K562 (cell line): ENCODE measurements around the gene AASS. TPM values are rescaled to one million over a fixed set of nuclear protein-coding genes. Genes with fewer than 3 reads are reported as not detected.

Experiments
- ATAC-seq: fragments of 200-7000 bp; cut with Tn5 transposase; 3 replicates; pipeline ENCODE4 v1.9.1; 2020; ENCODE audit warnings: moderate library complexity
- BruUV-seq: library from RNA; stranded (reverse); fragments of 400-500 nt; replicated peaks from 2 replicates; lab custom pipeline; 2021; lab: Mats Ljungman, UMichigan
- CTCF ChIA-PET: fragments of 300-600 bp; formaldehyde crosslinking; extraction: SDS; loops from one replicate; lab custom pipeline; 2021; ENCODE audit warnings: low intra/inter-chr PET ratio; lab: Yijun Ruan, JAX
- POLR2A ChIA-PET: fragments of 300-600, 350-650 bp; sonication (Branson Sonifier 250); formaldehyde crosslinking; extraction: SDS; loops from one replicate; lab custom pipeline; 2021; ENCODE audit warnings: antibody characterized with exemption, inconsistent platforms; lab: Yijun Ruan, JAX
- DNase-seq, 4 experiments: peaks; one replicate each; pipeline versions ENCODE4 v3.0.0 to v3.0.0-alpha.2; 2011 to 2018; ENCODE audit warnings: low spot score in 3 of 4, mixed read lengths in 3 of 4; ENCODE audit errors: extremely low read depth in 1 of 4
- FAIRE-seq: peaks from 2 replicates; lab custom pipeline; 2011; peaks lifted over from hg19 to GRCh38; lab: Jason Lieb, UNC
- H2AFZ ChIP-seq: 2 replicates; pipeline ENCODE4 v1.6.0; 2011; ENCODE audit warnings: low read depth, low read length, control low read depth, inconsistent platforms
- H3K27ac ChIP-seq: fragments of 200-600 bp; 3 replicates; pipeline ENCODE4 v1.8.0; 2011; ENCODE audit warnings: low read depth, mild to moderate bottlenecking, control low read depth, inconsistent platforms, low read length, moderate library complexity, mixed read lengths; ENCODE audit errors: extremely low read depth
- H3K27me3 ChIP-seq, 2 experiments: fragments of 300-600 bp in 1 of 2; 2 replicates in 1 of 2; 3 replicates in 1 of 2; pipeline versions ENCODE4 v1.6.0 to v1.8.0; 2011; ENCODE audit warnings: inconsistent platforms in 2 of 2, low read length in 2 of 2, mild to moderate bottlenecking in 1 of 2, mixed read lengths in 1 of 2, moderate library complexity in 1 of 2; ENCODE audit not compliant: control insufficient read depth in 2 of 2, insufficient read depth in 2 of 2
- H3K36me3 ChIP-seq: fragments of 300-600 bp; 3 replicates; pipeline ENCODE4 v1.8.0; 2011; ENCODE audit warnings: mild to moderate bottlenecking, low read length, inconsistent platforms; ENCODE audit not compliant: control insufficient read depth, insufficient read depth
- H3K4me1 ChIP-seq, 2 experiments: fragments of 200-600 bp in 1 of 2; replicated peaks in 1 of 2; 2 replicates in 1 of 2; 3 replicates in 1 of 2; pipeline versions ENCODE4 v1.5.1 to v1.8.0; 2011; ENCODE audit warnings: inconsistent platforms in 2 of 2, low read length in 2 of 2, mild to moderate bottlenecking in 1 of 2, mixed read lengths in 1 of 2, moderate library complexity in 1 of 2; ENCODE audit not compliant: control insufficient read depth in 2 of 2, insufficient read depth in 2 of 2
- H3K4me2 ChIP-seq: 2 replicates; pipeline ENCODE4 v1.6.1; 2011; ENCODE audit warnings: low read length, control low read depth, inconsistent platforms, mixed read lengths; ENCODE audit not compliant: insufficient read depth
- H3K4me3 ChIP-seq: fragments of 200-600 bp; sonication (generic), shearing (Covaris generic); 2 replicates; pipeline ENCODE4 v1.5.1; 2016; ENCODE audit warnings: control low read depth, inconsistent platforms
- H3K79me2 ChIP-seq: fragments of 200-600 bp; 3 replicates; pipeline ENCODE4 v1.8.0; 2011; ENCODE audit warnings: low read length, inconsistent platforms; ENCODE audit not compliant: control insufficient read depth, insufficient read depth
- H3K9ac ChIP-seq, 2 experiments: 2 replicates each; pipeline versions ENCODE4 v1.6.0 to v1.6.1; 2011; ENCODE audit warnings: low read depth in 2 of 2, low read length in 2 of 2, control low read depth in 1 of 2, inconsistent platforms in 1 of 2, mild to moderate bottlenecking in 1 of 2, mixed read lengths in 1 of 2; ENCODE audit not compliant: insufficient read depth in 1 of 2
- H3K9me1 ChIP-seq: one replicate; pipeline ENCODE4 v1.6.0; 2011; ENCODE audit warnings: inconsistent platforms, mild to moderate bottlenecking, low read length, moderate library complexity; ENCODE audit not compliant: control insufficient read depth, insufficient read depth
- H3K9me3 ChIP-seq: replicated peaks from 2 replicates; pipeline ENCODE4 v1.5.1; 2011; ENCODE audit warnings: low read depth, low read length, inconsistent platforms; ENCODE audit not compliant: control insufficient read depth, insufficient read depth
- H4K20me1 ChIP-seq: replicated peaks from 2 replicates; pipeline ENCODE4 v1.6.1; 2011; ENCODE audit warnings: low read length, inconsistent platforms, mixed read lengths; ENCODE audit not compliant: control insufficient read depth, insufficient read depth
- FOS ChIP-seq: IDR thresholded peaks from 3 replicates; pipeline ENCODE4 v1.6.1; 2011; ENCODE audit not compliant: insufficient read length; ENCODE audit errors: extremely low read depth
- HMGXB4 ChIP-seq: sonication (generic); formaldehyde crosslinking; IDR thresholded peaks from 2 replicates; pipeline ENCODE4 v1.8.1; 2023; ENCODE audit warnings: mild to moderate bottlenecking, missing genetic modification reagents
- MED1 ChIP-seq: sonication (generic); formaldehyde crosslinking; IDR thresholded peaks from 2 replicates; pipeline ENCODE4 v1.8.1; 2023; ENCODE audit warnings: missing genetic modification reagents, borderline replicate concordance
- MGA ChIP-seq: fragments of 450-650 bp; IDR thresholded peaks from 2 replicates; pipeline ENCODE4 v1.6.1; 2016; ENCODE audit warnings: mild to moderate bottlenecking, moderate library complexity
- PHTF2 ChIP-seq: fragments of 250-450 bp; sonication (Bioruptor Pico); IDR thresholded peaks from 2 replicates; pipeline ENCODE4 v1.5.0; 2021; ENCODE audit warnings: mild to moderate bottlenecking
- SIN3A ChIP-seq, 2 experiments: fragments of 150-350 bp in 1 of 2; IDR thresholded peaks; 2 replicates each; pipeline ENCODE4 v1.6.1; 2011 to 2016; ENCODE audit warnings: borderline replicate concordance in 2 of 2, low read depth in 2 of 2, low read length in 2 of 2, mild to moderate bottlenecking in 2 of 2, moderate library complexity in 2 of 2; ENCODE audit not compliant: control insufficient read depth in 1 of 2
- SMAD2 ChIP-seq: fragments of 150-350 bp; IDR thresholded peaks from 2 replicates; pipeline ENCODE4 v1.6.1; 2014; ENCODE audit warnings: low read depth, mild to moderate bottlenecking, low read length
- SP1 ChIP-seq: sonication (generic); formaldehyde crosslinking; IDR thresholded peaks from 2 replicates; pipeline ENCODE4 v1.8.1; 2022; ENCODE audit warnings: mild to moderate bottlenecking, missing genetic modification reagents
- ZFP36 ChIP-seq: fragments of 150-350 bp; IDR thresholded peaks from 2 replicates; pipeline ENCODE4 v1.6.1; 2018; ENCODE audit warnings: low read length, low read depth; ENCODE audit not compliant: partially characterized antibody
- WGBS: fragments of 100-300 bp; shearing (Covaris generic); methylation state at CpG from one replicate; pipeline ENCODE4 v1.1.6; 2016; ENCODE audit warnings: low coverage, mixed read lengths; ENCODE audit not compliant: insufficient coverage; ENCODE audit errors: missing lambda C conversion rate; 5-methylcytosine and 5-hydroxymethylcytosine counted together
- in situ Hi-C: fragments of 300-500 bp; cut with MboI; formaldehyde crosslinking; loops from 4 replicates; pipeline ENCODE4 v1.15.0; 2018; ENCODE audit warnings: inconsistent platforms, mixed read lengths
- intact Hi-C: fragments of 100-400 bp; cut with micrococcal nuclease; formaldehyde crosslinking; loops from 2 replicates; pipeline ENCODE4 v1.14.2; 2022
- polyA plus RNA-seq, 8 experiments: library from polyadenylated mRNA; depleted of rRNA in 4 of 8; stranded (reverse) in 5 of 8; unstranded in 3 of 8; fragments of >200 nt; fragmentation: Nextera tagmentation in 2 of 8; fragmentation: Illumina TruSeq in 1 of 8; extraction: Ambion mirVana in 2 of 8; extraction: Trizol in 1 of 8; gene quantifications; 2 replicates each; pipeline versions ENCODE4 v1.2.1 to v1.2.3, GENCODE V29; 2011 to 2014; ENCODE audit warnings: inconsistent platforms in 1 of 8, missing spikeins in 1 of 8
- total RNA-seq, 7 experiments: library from RNA; depleted of rRNA in 6 of 7; stranded (reverse); fragments of >200 nt in 6 of 7; fragmentation: Illumina TruSeq in 2 of 7; extraction: Trizol in 2 of 7; gene quantifications; 2 replicates each; pipeline versions ENCODE4 v1.2.1 to v1.2.3, GENCODE V29; 2011 to 2021; ENCODE audit warnings: low replicate concordance in 1 of 7

The AASS gene
- total and polyA plus RNA-seq, 9 of the 15 experiments (the other 6 are each of a cell fraction or from before 2014, with no cell fraction given) = 0.04 to 0.38 (median 0.07) TPM; not detected in 6

- ChIA-PET POLR2A (no interaction called here), CTCF (no interaction called here)
- intact Hi-C loops = no loop called here
- H3K9me3 ChIP-seq = no peaks in the 10 kb centered on the region
- H2AFZ ChIP-seq = no peak overlapping the region
- no peaks in the 10 kb centered on the region for H3K27me3 ChIP-seq
- FAIRE-seq (no peak), DNase-seq (no peak), ATAC-seq (no peak)
- 0% methylated on average over 1 of the region's 1 CpG for WGBS
- in situ Hi-C loops = no loop called here
- no peak overlapping the region for H3K4me3 ChIP-seq
- H3K4me1 ChIP-seq = no peaks in the 10 kb centered on the region
- no peak overlapping the region for H3K4me2 ChIP-seq
- no peaks in the 10 kb centered on the region for H3K79me2 ChIP-seq
- no TSS peak for BruUV-seq
- H3K27ac ChIP-seq = no peak overlapping the region
- H3K9me1 ChIP-seq = no peaks in the 10 kb centered on the region
- no peaks in the 10 kb centered on the region for H4K20me1 ChIP-seq
- no peaks in the 10 kb centered on the region for H3K36me3 ChIP-seq
- H3K9ac ChIP-seq = no peak overlapping the region
- no peak for TF ChIP-seq FOS
- TF ChIP-seq MGA = no peak
- no peak for TF ChIP-seq SIN3A (IDR thresholded peaks at IDR 0.05; ENCODE audit: borderline replicate concordance in 2 of 2, control insufficient read depth in 1 of 2, low read depth in 2 of 2, low read length in 2 of 2)
- TF ChIP-seq PHTF2 (CRISPR knock-in tag) = no peak
- no peak for TF ChIP-seq MED1
- TF ChIP-seq HMGXB4 (CRISPR knock-in tag) = no peak
- no peak for TF ChIP-seq SMAD2
- no peak for TF ChIP-seq ZFP36
- no peak for TF ChIP-seq SP1 (CRISPR knock-in tag)
These were observed 77.0 kb downstream of the AASS start for GRCh38 chr7:122067077-122067476.
